Glutamatergic neuron (in vitro differentiated cells): Measurements from ENCODE around the gene SEMA6A. TPM values are rescaled to one million over a fixed set of nuclear protein-coding genes. Genes with fewer than 3 reads are reported as not detected.

Experiments used
- DNase-seq: peaks from one replicate; pipeline ENCODE4 v3.0.0; 2022
- H3K27ac Mint-ChIP-seq: one replicate; pipeline ENCODE4 v1.8.0; 2020; ENCODE audit warnings: mild to moderate bottlenecking, mixed read lengths, inconsistent platforms; ENCODE audit not compliant: unreplicated experiment
- H3K27me3 Mint-ChIP-seq: one replicate; pipeline ENCODE4 v1.8.0; 2020; ENCODE audit warnings: mild to moderate bottlenecking, moderate library complexity, mixed read lengths, inconsistent platforms; ENCODE audit not compliant: unreplicated experiment
- H3K36me3 Mint-ChIP-seq: one replicate; pipeline ENCODE4 v1.8.0; 2020; ENCODE audit warnings: mild to moderate bottlenecking, mixed read lengths, inconsistent platforms; ENCODE audit not compliant: unreplicated experiment
- H3K4me1 Mint-ChIP-seq: one replicate; pipeline ENCODE4 v1.8.0; 2020; ENCODE audit warnings: mild to moderate bottlenecking, low read depth, mixed read lengths, inconsistent platforms; ENCODE audit not compliant: unreplicated experiment
- H3K4me3 Mint-ChIP-seq: one replicate; pipeline ENCODE4 v1.8.0; 2020; ENCODE audit warnings: mild to moderate bottlenecking, mixed read lengths, inconsistent platforms; ENCODE audit not compliant: unreplicated experiment
- H3K9me3 Mint-ChIP-seq: one replicate; pipeline ENCODE4 v1.8.0; 2020; ENCODE audit warnings: mild to moderate bottlenecking, moderate library complexity, mixed read lengths, inconsistent platforms; ENCODE audit not compliant: unreplicated experiment
- CTCF ChIP-seq: fragments of 200-600 bp; sonication (generic); IDR thresholded peaks from one replicate; pipeline ENCODE4 v1.5.0; 2021; ENCODE audit not compliant: partially characterized antibody, unreplicated experiment
- total RNA-seq: library from RNA; stranded (reverse); fragmentation: NEBNext Ultra II Directional; extraction: Animal tissue kit (Norgen Biotek cat#: 25700); gene quantifications from one replicate; pipeline ENCODE4 v1.2.1, GENCODE V29; 2021; ENCODE audit not compliant: unreplicated experiment

SEMA6A gene
- total RNA-seq, 1 donor from 2014 or later, result 424 TPM

- peaks cover 39% of the 10 kb centered on the region for H3K4me1 Mint-ChIP-seq
- no peak for TF ChIP-seq CTCF
- H3K4me3 Mint-ChIP-seq, result no peak overlapping the region
- peaks cover 11% of the 10 kb centered on the region for H3K36me3 Mint-ChIP-seq
- H3K27me3 Mint-ChIP-seq, result peaks cover 16% of the 10 kb centered on the region
- no peak for DNase-seq
- peaks cover 13% of the 10 kb centered on the region for H3K9me3 Mint-ChIP-seq
- H3K27ac Mint-ChIP-seq, result no peak overlapping the region
Observed at GRCh38 chr5:116498503-116499048, 76.0 kb downstream of the SEMA6A start.

GRCh38 chr5:116497631-116498030 is 77.0 kb downstream of the SEMA6A start:
- peaks cover 14% of the 10 kb centered on the region for H3K36me3 Mint-ChIP-seq
- TF ChIP-seq CTCF, result no peak
- H3K4me1 Mint-ChIP-seq, result peaks cover 45% of the 10 kb centered on the region
- H3K27me3 Mint-ChIP-seq, result peaks cover 17% of the 10 kb centered on the region
- peaks cover 15% of the 10 kb centered on the region for H3K9me3 Mint-ChIP-seq
- no peak for DNase-seq
- no peak overlapping the region for H3K27ac Mint-ChIP-seq
- peak overlapping the region; percentile 24 for H3K4me3 Mint-ChIP-seq

- H3K27me3 Mint-ChIP-seq, result peaks cover 17% of the 10 kb centered on the region
- DNase-seq, result no peak
- peaks cover 51% of the 10 kb centered on the region for H3K4me1 Mint-ChIP-seq
- peaks cover 10% of the 10 kb centered on the region for H3K36me3 Mint-ChIP-seq
- H3K9me3 Mint-ChIP-seq, result peaks cover 13% of the 10 kb centered on the region
- peak overlapping the region; percentile 18 for H3K4me3 Mint-ChIP-seq
- peak overlapping the region; percentile 19 for H3K27ac Mint-ChIP-seq
- TF ChIP-seq CTCF, result no peak
Observed at GRCh38 chr5:116495786-116496357, 78.8 kb downstream of the SEMA6A start.

GRCh38 chr5:116494784-116495450 is 79.7 kb downstream of the SEMA6A start:
- Mint-ChIP-seq H3K9me3 (peaks cover 17% of the 10 kb centered on the region), H3K4me3 (no peak overlapping the region), H3K36me3 (peaks cover 9% of the 10 kb centered on the region), H3K4me1 (peaks cover 53% of the 10 kb centered on the region), H3K27ac (no peak overlapping the region), H3K27me3 (peaks cover 17% of the 10 kb centered on the region)
- DNase-seq, result no peak
- TF ChIP-seq CTCF, result no peak

- no peak for DNase-seq
- TF ChIP-seq CTCF, result no peak
- Mint-ChIP-seq H3K4me3 (peak overlapping the region; percentile 36), H3K27ac (peak overlapping the region; percentile 72), H3K9me3 (peaks cover 10% of the 10 kb centered on the region), H3K27me3 (peaks cover 14% of the 10 kb centered on the region), H3K36me3 (peaks cover 19% of the 10 kb centered on the region), H3K4me1 (peaks cover 43% of the 10 kb centered on the region)
Observed at GRCh38 chr5:116492776-116493175, 81.8 kb downstream of the SEMA6A start.
